Astrocyte of the cerebellum (primary cell): ENCODE results near the gene SHC4.
A peak's percentile ranks its signal among the peaks of the same experiment; 100 is the strongest.

ENCODE experiments used
- DNase-seq: peaks from one replicate; pipeline ENCODE4 v3.0.0-alpha.2; 2011; ENCODE audit warnings: low read depth
- H3K4me3 ChIP-seq: 2 replicates; pipeline ENCODE4 v1.5.1; 2011; ENCODE audit warnings: mild to moderate bottlenecking, low read depth, low read length, moderate library complexity
- in situ Hi-C: cut with HindIII; loops from 2 replicates; pipeline ENCODE4 v1.10.0; 2017; ENCODE audit warnings: low sequenced_read_pairs
- TF ChIP-seq, protein P1 (sequence below): IDR thresholded peaks from 2 replicates; pipeline ENCODE4 v1.5.1; 2012; ENCODE audit warnings: low read length, low read depth, moderate library complexity, mild to moderate bottlenecking; ENCODE audit errors: missing control alignments

SHC4 gene

DNA sequence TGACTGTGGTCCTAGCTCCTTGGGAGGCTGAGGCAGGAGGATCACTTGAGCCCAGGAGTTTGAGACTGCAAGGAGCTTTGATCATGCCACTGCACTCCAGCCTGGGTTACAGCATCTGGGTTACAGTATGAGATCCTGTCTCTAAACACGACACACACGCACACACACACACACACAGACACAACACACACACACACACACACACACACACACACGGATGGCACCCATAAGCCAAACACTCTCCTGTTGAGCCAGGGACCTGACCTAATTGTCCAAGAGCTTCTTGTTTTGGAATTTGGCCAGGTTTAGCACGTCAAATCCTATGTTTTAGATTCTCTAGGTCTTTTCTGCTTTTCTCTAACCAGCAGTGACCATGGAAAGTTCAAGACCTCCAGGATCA lies 59.0 kb downstream of the SHC4 start:
- in situ Hi-C loops: no loop called here
- TF ChIP-seq, protein P1, sequence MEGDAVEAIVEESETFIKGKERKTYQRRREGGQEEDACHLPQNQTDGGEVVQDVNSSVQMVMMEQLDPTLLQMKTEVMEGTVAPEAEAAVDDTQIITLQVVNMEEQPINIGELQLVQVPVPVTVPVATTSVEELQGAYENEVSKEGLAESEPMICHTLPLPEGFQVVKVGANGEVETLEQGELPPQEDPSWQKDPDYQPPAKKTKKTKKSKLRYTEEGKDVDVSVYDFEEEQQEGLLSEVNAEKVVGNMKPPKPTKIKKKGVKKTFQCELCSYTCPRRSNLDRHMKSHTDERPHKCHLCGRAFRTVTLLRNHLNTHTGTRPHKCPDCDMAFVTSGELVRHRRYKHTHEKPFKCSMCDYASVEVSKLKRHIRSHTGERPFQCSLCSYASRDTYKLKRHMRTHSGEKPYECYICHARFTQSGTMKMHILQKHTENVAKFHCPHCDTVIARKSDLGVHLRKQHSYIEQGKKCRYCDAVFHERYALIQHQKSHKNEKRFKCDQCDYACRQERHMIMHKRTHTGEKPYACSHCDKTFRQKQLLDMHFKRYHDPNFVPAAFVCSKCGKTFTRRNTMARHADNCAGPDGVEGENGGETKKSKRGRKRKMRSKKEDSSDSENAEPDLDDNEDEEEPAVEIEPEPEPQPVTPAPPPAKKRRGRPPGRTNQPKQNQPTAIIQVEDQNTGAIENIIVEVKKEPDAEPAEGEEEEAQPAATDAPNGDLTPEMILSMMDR: no peak
- DNase-seq: no peak
- no peak overlapping the region for H3K4me3 ChIP-seq

DNA sequence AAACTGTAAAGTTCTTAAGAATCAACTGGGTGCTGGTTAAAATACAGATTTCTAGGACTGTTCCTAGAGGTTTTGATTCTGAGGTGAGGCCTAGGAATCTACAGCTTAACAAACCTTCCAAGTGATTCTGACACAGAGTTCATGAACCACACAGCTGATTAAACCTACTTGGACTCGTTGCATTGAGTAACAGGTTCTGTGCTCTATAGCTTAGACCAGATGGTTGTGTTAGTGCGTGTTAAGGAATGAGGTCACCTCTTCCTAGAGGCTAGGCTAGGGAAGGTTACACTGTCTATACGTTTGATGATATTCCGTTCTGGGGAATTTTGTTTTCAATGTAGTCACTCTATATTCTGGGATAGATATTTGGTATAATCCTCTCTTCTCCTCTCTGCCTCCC lies 63.9 kb downstream of the SHC4 start:
- TF ChIP-seq, protein P1: no peak
- no peak overlapping the region for H3K4me3 ChIP-seq
- in situ Hi-C loops: no loop called here
- DNase-seq: no peak

- DNase-seq: no peak
- TF ChIP-seq, protein P1: no peak
- H3K4me3 ChIP-seq: no peak overlapping the region
- in situ Hi-C loops: no loop called here
Measured at GRCh38 chr15:48898446-48898845, 65.3 kb downstream of the SHC4 start.

- TF ChIP-seq, protein P1: no peak
- H3K4me3 ChIP-seq: no peak overlapping the region
- DNase-seq: no peak
- in situ Hi-C loops: no loop called here
Measured at GRCh38 chr15:48898032-48898431, 65.7 kb downstream of the SHC4 start.

GRCh38 chr15:48896869-48897814 lies 66.6 kb downstream of the SHC4 start:
- peak; percentile 57 for DNase-seq
- in situ Hi-C loops: no loop called here
- H3K4me3 ChIP-seq: peak overlapping the region; percentile 1
- TF ChIP-seq, protein P1: peak; percentile 8

DNA sequence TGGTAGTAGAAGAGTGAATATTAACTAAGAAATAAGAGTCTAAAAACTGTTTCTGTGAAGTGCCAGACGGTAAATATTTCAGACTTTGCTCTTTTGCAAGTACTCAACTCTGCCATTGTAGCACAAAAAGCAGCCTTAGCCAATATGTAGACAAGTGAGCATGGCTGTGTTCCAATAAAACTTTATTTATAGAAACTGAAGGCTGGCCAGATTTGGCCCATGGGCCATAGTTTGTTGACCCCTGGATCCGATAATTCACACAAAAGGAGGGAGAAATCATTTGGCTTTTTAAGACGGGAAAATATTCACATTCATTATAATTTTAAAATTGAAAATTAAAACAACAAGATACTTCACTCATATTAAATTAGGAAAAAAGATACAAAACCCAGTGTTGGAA lies 70.4 kb downstream of the SHC4 start:
- TF ChIP-seq, protein P1: no peak
- in situ Hi-C loops: no loop called here

More for the DNA sequence above, 70.4 kb downstream of the SHC4 start:
- DNase-seq: no peak
- no peak overlapping the region for H3K4me3 ChIP-seq
